GM23248 (cell line): ENCODE results near the gene ARPC5. TPM values are rescaled to one million over a fixed set of nuclear protein-coding genes. Genes with fewer than 3 reads are reported as not detected.
A peak's percentile ranks its signal among the peaks of the same experiment; 100 is the strongest.

ENCODE experiments used
- DNase-seq: peaks from one replicate; pipeline ENCODE4 v3.0.0-alpha.2; 2015
- H2AFZ ChIP-seq: fragments of 200-600 bp; sonication (generic); 2 replicates; pipeline ENCODE4 v1.6.1; 2016; ENCODE audit warnings: antibody characterized with exemption
- H3F3A ChIP-seq: fragments of 200-600 bp; sonication (generic); 2 replicates; pipeline ENCODE4 v1.6.1; 2016; ENCODE audit warnings: mild to moderate bottlenecking, antibody characterized with exemption, mixed run types; ENCODE audit not compliant: insufficient read depth
- H3K27ac ChIP-seq: fragments of 200-600 bp; sonication (generic); 2 replicates; pipeline ENCODE4 v1.5.1; 2016; ENCODE audit warnings: mild to moderate bottlenecking
- H3K27me3 ChIP-seq: fragments of 200-600 bp; sonication (generic); replicated peaks from 2 replicates; pipeline ENCODE4 v1.6.1; 2016; ENCODE audit warnings: mild to moderate bottlenecking; ENCODE audit not compliant: insufficient read depth
- H3K36me3 ChIP-seq: fragments of 200-600 bp; sonication (generic); 2 replicates; pipeline ENCODE4 v1.6.1; 2016; ENCODE audit warnings: low read depth, mild to moderate bottlenecking
- H3K4me1 ChIP-seq: fragments of 200-600 bp; sonication (generic); 2 replicates; pipeline ENCODE4 v1.6.1; 2016; ENCODE audit warnings: mild to moderate bottlenecking; ENCODE audit not compliant: insufficient read depth
- H3K4me2 ChIP-seq: fragments of 200-600 bp; sonication (generic); one replicate; pipeline ENCODE4 v1.6.1; 2016; ENCODE audit warnings: mild to moderate bottlenecking; ENCODE audit not compliant: unreplicated experiment
- H3K4me3 ChIP-seq: fragments of 200-600 bp; sonication (generic); 2 replicates; pipeline ENCODE4 v1.5.1; 2016; ENCODE audit warnings: mild to moderate bottlenecking
- H3K79me2 ChIP-seq: fragments of 200-600 bp; sonication (generic); 2 replicates; pipeline ENCODE4 v1.6.1; 2016; ENCODE audit warnings: mild to moderate bottlenecking; ENCODE audit not compliant: insufficient read depth
- H3K9ac ChIP-seq: fragments of 200-600 bp; sonication (generic); 2 replicates; pipeline ENCODE4 v1.6.1; 2016; ENCODE audit warnings: mild to moderate bottlenecking
- H3K9me2 ChIP-seq: fragments of 200-600 bp; sonication (generic); 2 replicates; pipeline ENCODE4 v1.6.1; 2016; ENCODE audit warnings: mixed run types, mild to moderate bottlenecking, moderate library complexity; ENCODE audit not compliant: insufficient read depth
- H3K9me3 ChIP-seq: fragments of 200-600 bp; sonication (generic); one replicate; pipeline ENCODE4 v1.6.1; 2017; ENCODE audit warnings: low read depth
- H4K20me1 ChIP-seq: fragments of 200-600 bp; sonication (generic); 2 replicates; pipeline ENCODE4 v1.6.0; 2016; ENCODE audit not compliant: insufficient read depth
- EZH2 ChIP-seq: fragments of 200-600 bp; sonication (generic); IDR thresholded peaks from 2 replicates; pipeline ENCODE4 v1.6.1; 2018; ENCODE audit warnings: antibody characterized with exemption, mild to moderate bottlenecking; ENCODE audit not compliant: insufficient read depth, poor library complexity, severe bottlenecking
- EZH2phosphoT487 ChIP-seq: fragments of 200-600 bp; sonication (generic); IDR thresholded peaks from 2 replicates; pipeline ENCODE4 v1.6.1; 2018; ENCODE audit warnings: antibody characterized with exemption, moderate library complexity, mild to moderate bottlenecking, low read depth; ENCODE audit not compliant: insufficient read depth
- WGBS, 2 experiments: methylation state at CpG; one replicate each; pipeline ENCODE4 v1.1.6; 2015 to 2017; ENCODE audit warnings: low lambda C conversion rate in 2 of 2, low coverage in 1 of 2; ENCODE audit errors: missing lambda C conversion rate in 2 of 2; 5-methylcytosine and 5-hydroxymethylcytosine counted together
- in situ Hi-C: fragments of 300-500 bp; cut with MboI; formaldehyde crosslinking; loops from 2 replicates; pipeline ENCODE4 v1.15.0; 2020
- polyA plus RNA-seq: library from polyadenylated mRNA; unstranded; fragments of >200 nt; fragmentation: Nextera tagmentation; extraction: Ambion mirVana; gene quantifications from 2 replicates; pipeline ENCODE4 v1.2.1, GENCODE V29; 2016
- total RNA-seq: library from RNA; depleted of rRNA; stranded (reverse); fragments of >200 nt; shearing (Covaris generic); gene quantifications from 2 replicates; pipeline ENCODE4 v1.2.3, GENCODE V29; 2014

The ARPC5 gene
- total and polyA plus RNA-seq, 2 experiments from 2014 or later = 388 to 666 TPM

GRCh38 chr1:183612407-183612806 lies 23.2 kb downstream of the ARPC5 start:
- in situ Hi-C loops = no loop called here
- Histone ChIP-seq H2AFZ (no peak overlapping the region), H3K27me3 (no peaks in the 10 kb centered on the region), H3K27ac (no peak overlapping the region), H3K9me3 (no peaks in the 10 kb centered on the region), H3K4me3 (no peak overlapping the region), H3K4me2 (no peak overlapping the region), H3F3A (peaks cover 33% of the 10 kb centered on the region), H3K79me2 (no peaks in the 10 kb centered on the region), H3K9me2 (no peaks in the 10 kb centered on the region), H3K36me3 (no peaks in the 10 kb centered on the region), H3K4me1 (peaks cover 33% of the 10 kb centered on the region), H4K20me1 (no peaks in the 10 kb centered on the region), H3K9ac (no peak overlapping the region)
- WGBS, 2 experiments = 82 to 91% methylated on average over 3 of the region's 3 CpGs
- TF ChIP-seq EZH2phosphoT487 (no peak), EZH2 (no peak)
- no peak for DNase-seq

DNA sequence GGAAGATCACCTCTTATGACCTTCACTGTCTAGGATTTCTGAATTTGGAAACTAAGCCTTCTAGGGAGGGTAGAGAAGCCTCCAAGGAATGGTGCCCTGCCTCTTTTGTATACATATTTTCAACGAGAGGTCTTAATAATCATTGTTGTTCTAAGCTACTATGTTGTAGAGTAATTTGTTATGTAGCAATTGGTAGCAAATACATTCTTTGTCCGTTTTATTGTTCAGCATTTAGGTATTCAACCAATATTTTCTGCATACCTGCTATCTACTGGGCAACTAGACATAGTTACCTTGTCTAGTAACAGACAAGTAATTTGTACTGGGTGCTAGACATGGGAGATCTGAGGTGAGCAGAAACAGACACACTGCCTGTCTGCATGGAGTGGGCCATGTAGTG lies 24.6 kb downstream of the ARPC5 start:
- no peak for DNase-seq
- no peak overlapping the region for H3K4me3 ChIP-seq
- in situ Hi-C loops = no loop called here
- no peak for TF ChIP-seq EZH2
- TF ChIP-seq EZH2phosphoT487 = no peak
- no peak overlapping the region for H2AFZ ChIP-seq
- H3K9me2 ChIP-seq = no peaks in the 10 kb centered on the region
- 39 to 56% methylated on average over 2 of the region's 2 CpGs for WGBS, 2 experiments
- H3K9ac ChIP-seq = no peak overlapping the region
- no peaks in the 10 kb centered on the region for H3K27me3 ChIP-seq
- H3K9me3 ChIP-seq = no peaks in the 10 kb centered on the region
- no peak overlapping the region for H3K27ac ChIP-seq
- H3K36me3 ChIP-seq = no peaks in the 10 kb centered on the region
- H4K20me1 ChIP-seq = no peaks in the 10 kb centered on the region
- peaks cover 33% of the 10 kb centered on the region for H3F3A ChIP-seq
- H3K79me2 ChIP-seq = no peaks in the 10 kb centered on the region
- H3K4me1 ChIP-seq = peaks cover 37% of the 10 kb centered on the region
- no peak overlapping the region for H3K4me2 ChIP-seq

DNA sequence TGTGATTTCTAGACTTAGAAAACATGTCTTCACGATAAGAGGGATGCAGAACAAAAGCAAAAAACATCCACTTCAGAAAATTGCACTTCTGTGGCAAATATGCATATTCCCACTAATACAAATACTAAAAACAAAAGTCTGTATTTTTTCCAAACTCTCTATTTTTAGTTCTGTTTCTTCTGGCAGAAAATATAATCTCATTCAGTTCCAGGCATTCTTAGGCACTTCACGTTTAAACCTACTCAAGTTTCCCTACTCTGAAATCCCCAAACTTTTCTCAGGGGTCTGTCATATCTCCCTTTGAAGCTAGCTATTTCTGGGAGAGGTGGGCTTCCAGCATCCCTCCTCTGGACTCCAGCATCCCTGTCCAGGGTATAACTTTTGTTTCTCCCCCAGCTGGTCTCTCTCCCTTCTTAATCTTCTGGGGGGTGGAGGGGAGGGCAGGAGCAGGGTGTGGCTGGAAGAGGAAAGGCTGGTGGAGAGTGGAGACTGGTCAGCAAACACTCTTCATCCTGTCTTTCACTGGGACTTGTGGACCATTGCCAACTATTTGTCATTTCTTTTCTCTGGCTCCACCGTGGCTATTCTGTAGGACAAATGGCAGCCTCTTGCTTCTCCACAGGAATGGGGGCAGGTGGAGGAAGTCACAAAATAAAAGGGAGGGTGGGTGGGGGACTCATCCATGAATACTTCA lies 25.7 kb downstream of the ARPC5 start:
- peak; percentile 60 for DNase-seq
- Histone ChIP-seq H3K9me2 (no peaks in the 10 kb centered on the region), H3K9me3 (no peaks in the 10 kb centered on the region), H3K9ac (peak overlapping the region; percentile 69), H3K4me2 (peak overlapping the region; percentile 69), H3K4me3 (no peak overlapping the region), H3K79me2 (no peaks in the 10 kb centered on the region), H4K20me1 (no peaks in the 10 kb centered on the region), H2AFZ (peak overlapping the region; percentile 84), H3K4me1 (peaks cover 37% of the 10 kb centered on the region), H3K27ac (peak overlapping the region; percentile 95), H3F3A (peaks cover 34% of the 10 kb centered on the region), H3K27me3 (no peaks in the 10 kb centered on the region), H3K36me3 (no peaks in the 10 kb centered on the region)
- in situ Hi-C loops = no loop called here
- no peak for TF ChIP-seq EZH2phosphoT487
- TF ChIP-seq EZH2 = no peak
- WGBS, 2 experiments = 4% methylated on average over 3 of the region's 3 CpGs

- in situ Hi-C loops = no loop called here
- peak overlapping the region; percentile 84 for H2AFZ ChIP-seq
These were observed 26.3 kb downstream of the ARPC5 start for GRCh38 chr1:183609313-183609712.

More at GRCh38 chr1:183609313-183609712, 26.3 kb downstream of the ARPC5 start:
- no peaks in the 10 kb centered on the region for H3K9me3 ChIP-seq
- 0 to 5% methylated on average over 5 of the region's 5 CpGs for WGBS, 2 experiments
- no peaks in the 10 kb centered on the region for H3K27me3 ChIP-seq
- no peaks in the 10 kb centered on the region for H3K9me2 ChIP-seq
- peak overlapping the region; percentile 69 for H3K4me2 ChIP-seq
- H3K4me3 ChIP-seq = no peak overlapping the region
- no peaks in the 10 kb centered on the region for H3K79me2 ChIP-seq
- H3K36me3 ChIP-seq = no peaks in the 10 kb centered on the region
- peak overlapping the region; percentile 95 for H3K27ac ChIP-seq
- peaks cover 41% of the 10 kb centered on the region for H3K4me1 ChIP-seq
- H3F3A ChIP-seq = peaks cover 39% of the 10 kb centered on the region
- H4K20me1 ChIP-seq = no peaks in the 10 kb centered on the region
- peak overlapping the region; percentile 69 for H3K9ac ChIP-seq
- peak; percentile 94 for DNase-seq
- TF ChIP-seq EZH2 (no peak), EZH2phosphoT487 (no peak)
